DOHH2 (cell line): Measurements from ENCODE around the gene AUTS2.

Experiments used
- CTCF ChIP-seq: fragments of 200-600 bp; sonication (generic); IDR thresholded peaks from one replicate; pipeline ENCODE4 v1.5.1; 2014; ENCODE audit warnings: antibody characterized with exemption, mild to moderate bottlenecking, low read depth, low read length; ENCODE audit not compliant: poor library complexity, severe bottlenecking
- EZH2phosphoT487 ChIP-seq: fragments of 200-600 bp; sonication (generic); IDR thresholded peaks from 2 replicates; pipeline ENCODE4 v1.6.1; 2017; ENCODE audit warnings: borderline replicate concordance, mild to moderate bottlenecking, antibody characterized with exemption, low read length, moderate library complexity, mixed read lengths

DNA sequence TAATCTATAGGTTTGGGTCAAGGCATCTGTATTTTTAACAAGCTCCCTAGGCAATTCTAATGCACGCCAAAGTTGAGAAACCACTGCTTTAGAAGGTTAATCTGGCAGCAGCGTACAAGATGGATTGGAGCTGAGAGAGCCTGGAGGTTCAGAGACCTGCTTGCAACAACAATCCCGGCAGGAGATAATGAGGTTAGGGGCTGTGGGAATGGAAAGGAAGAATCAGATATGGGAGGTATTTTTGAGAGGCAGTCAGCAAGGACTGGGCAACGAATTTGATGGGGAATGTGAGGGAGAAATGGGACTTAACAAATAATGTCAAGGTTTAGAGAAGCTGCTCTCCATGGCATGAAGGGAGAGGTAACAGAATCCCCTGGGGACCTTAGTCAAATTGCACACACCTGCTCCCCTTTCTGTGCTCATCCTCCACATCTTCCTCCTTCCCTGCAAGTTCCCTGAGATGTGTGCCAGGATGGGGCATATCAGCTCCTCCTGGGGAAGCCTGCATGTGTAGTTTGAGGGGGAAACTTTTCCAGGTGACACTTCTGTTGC is 802.6 kb downstream of the AUTS2 start:
- no peak for TF ChIP-seq CTCF
- no peak for TF ChIP-seq EZH2phosphoT487
